Left forelimb (tissue), 1 donor: ENCODE results near the gene NEDD4.

Experiments used
- DNase-seq: peaks from one replicate; pipeline ENCODE4 v3.0.0-alpha.2; 2018; ENCODE audit warnings: low spot score

Gene NEDD4

GRCh38 chr15:55778932-55779331, 214.5 kb downstream of the NEDD4 start:
- DNase-seq, result no peak
